GM12873 (cell line): ENCODE measurements around the gene ADGB.

Experiments used
- TF ChIP-seq, protein P1 (sequence below): IDR thresholded peaks from 2 replicates; pipeline ENCODE4 v1.5.1; 2012; ENCODE audit warnings: low read depth, mild to moderate bottlenecking, moderate library complexity, low read length, control low read depth; ENCODE audit not compliant: insufficient read depth; ENCODE audit errors: missing control alignments

Gene ADGB

DNA sequence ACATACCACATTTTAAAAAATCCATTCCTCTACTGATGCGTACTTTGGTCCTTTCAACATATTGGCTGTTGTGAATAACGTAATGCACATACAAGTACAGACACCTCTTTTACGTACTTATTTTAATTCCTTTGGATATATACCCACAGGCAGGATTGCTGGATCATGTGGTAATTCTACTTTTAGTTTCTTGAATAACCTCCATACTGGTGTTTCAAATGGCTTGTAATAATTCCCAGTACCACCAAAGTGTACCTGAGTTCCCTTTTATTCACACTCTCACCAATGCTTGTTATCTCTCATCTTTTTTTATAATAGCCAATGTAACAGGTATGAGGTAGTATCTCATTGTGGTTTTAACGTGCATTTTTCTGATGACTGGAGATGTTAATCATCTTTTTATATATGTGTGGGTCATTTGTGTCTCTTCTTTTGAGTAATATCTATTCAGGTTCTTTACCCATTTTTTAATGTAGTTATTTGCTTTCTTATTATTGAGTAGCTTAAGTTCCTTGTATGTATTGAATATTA, 191.9 kb downstream of the ADGB start:
- TF ChIP-seq, protein P1, sequence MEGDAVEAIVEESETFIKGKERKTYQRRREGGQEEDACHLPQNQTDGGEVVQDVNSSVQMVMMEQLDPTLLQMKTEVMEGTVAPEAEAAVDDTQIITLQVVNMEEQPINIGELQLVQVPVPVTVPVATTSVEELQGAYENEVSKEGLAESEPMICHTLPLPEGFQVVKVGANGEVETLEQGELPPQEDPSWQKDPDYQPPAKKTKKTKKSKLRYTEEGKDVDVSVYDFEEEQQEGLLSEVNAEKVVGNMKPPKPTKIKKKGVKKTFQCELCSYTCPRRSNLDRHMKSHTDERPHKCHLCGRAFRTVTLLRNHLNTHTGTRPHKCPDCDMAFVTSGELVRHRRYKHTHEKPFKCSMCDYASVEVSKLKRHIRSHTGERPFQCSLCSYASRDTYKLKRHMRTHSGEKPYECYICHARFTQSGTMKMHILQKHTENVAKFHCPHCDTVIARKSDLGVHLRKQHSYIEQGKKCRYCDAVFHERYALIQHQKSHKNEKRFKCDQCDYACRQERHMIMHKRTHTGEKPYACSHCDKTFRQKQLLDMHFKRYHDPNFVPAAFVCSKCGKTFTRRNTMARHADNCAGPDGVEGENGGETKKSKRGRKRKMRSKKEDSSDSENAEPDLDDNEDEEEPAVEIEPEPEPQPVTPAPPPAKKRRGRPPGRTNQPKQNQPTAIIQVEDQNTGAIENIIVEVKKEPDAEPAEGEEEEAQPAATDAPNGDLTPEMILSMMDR: no peak

DNA sequence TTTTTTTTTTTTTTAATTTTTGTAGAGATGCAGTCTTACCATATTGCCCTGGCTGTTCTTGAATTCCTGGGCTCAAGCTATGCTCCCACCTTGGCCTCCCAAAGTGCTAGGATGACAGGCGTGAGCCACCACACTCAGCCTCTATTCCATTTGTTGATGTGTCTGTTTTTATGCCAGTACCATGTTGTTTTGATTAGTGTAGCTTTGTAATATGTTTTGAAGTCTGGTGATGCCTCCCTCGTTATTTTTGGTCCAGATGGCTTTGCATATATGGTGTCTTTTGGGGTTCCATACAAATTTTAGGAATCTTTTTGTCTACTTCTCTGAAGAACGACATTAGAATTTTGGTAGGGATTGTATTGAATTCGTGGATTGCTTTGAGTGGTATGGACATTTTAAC, 193.2 kb downstream of the ADGB start:
- TF ChIP-seq, protein P1: no peak

DNA sequence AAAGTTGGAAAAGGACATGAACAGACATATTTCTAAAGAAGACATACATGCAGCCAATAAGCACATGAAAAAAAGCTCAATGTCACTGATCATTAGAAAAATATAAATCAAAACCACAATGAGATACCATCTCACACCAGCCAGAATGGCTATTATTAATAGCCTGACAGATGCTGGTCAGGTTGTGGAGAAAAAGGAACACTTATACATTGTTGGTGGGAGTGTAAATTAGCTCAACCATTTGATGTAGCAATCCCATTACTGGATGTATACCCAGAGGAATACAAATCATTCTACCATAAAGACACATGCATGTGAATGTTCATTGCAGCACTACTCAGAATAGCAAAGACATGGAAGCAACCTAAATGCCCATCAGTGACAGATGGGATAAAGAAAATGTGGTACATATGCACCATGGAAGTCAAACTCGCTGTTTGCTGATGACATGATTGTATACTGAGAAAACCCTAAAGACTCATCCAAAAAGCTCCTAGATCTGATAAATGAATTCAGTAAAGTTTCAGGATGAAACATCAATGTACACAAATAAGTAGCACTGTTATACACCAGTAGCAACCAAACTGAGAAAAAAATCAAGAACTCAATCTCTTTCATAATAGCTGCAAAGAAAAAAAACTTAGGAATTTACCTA, 196.8 kb downstream of the ADGB start:
- TF ChIP-seq, protein P1: no peak

DNA sequence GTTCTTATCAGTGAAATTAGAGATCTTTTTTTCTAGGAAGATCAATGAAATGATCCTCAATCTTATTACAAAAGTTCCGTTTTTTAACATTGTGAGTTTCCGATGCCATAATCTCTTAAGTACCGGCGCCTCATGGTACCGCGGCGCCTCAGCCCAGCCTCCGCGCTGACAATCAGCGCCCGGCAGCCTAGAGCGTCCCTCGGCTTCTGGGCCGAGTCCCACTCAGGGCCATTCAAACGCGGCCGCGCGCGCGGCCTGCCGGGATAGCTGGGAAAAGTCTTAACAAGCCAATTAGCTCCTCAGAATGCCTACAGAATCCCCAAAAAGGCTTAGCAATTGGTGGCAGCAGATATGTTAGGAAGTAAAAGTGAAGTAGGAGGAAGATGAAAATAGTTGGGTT, 204.8 kb downstream of the ADGB start:
- TF ChIP-seq, protein P1: no peak

DNA sequence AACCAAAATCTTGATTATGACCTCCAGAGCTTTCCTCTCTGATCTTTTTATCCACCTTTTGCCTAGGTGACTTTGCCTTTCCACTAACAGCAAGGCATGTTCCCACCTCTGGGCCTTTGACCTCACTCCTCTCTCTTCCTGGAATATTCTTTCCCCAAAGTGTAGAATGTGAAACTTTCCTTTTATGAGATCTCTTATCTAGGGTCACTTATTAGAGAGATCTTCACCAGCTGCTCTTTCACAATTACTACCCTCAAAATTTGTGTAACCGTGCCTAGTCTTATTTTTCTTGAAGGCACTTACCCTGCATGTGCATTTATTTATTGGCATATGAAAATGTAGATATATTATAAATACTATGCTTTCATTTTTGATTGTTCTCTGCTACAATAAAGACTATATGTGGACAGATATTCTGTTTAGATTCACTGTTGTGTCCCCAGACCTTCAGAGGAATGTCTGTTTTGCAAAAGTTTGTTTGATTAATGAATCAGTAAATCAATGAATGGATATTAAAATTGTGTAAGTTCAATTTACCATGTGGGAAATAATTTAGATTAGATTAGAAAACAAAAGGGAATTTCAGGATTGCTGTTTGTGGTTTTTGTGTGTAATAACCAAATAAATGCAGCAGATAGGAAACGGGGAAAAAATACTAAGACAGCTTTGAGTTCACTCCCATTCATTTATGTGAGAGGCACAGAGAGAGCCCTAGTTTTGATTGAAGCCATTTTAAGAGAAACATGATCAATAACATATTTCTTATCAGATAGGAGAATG, 207.0 kb downstream of the ADGB start:
- TF ChIP-seq, protein P1: no peak

DNA sequence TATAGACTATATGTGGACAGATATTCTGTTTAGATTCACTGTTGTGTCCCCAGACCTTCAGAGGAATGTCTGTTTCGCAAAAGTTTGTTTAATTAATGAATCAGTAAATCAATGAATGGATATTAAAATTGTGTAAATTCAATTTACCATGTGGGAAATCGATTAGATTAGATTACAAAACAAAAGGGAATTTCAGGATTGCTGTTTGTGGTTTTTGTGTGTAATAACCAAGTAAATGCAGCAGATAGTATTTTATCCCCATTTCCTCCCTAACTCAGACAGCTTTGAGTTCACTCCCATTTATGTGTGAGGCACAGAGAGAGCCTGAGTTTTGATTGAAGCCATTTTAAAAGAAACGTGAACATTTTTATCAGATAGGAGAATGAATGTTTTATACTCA, 214.8 kb downstream of the ADGB start:
- TF ChIP-seq, protein P1: no peak

DNA sequence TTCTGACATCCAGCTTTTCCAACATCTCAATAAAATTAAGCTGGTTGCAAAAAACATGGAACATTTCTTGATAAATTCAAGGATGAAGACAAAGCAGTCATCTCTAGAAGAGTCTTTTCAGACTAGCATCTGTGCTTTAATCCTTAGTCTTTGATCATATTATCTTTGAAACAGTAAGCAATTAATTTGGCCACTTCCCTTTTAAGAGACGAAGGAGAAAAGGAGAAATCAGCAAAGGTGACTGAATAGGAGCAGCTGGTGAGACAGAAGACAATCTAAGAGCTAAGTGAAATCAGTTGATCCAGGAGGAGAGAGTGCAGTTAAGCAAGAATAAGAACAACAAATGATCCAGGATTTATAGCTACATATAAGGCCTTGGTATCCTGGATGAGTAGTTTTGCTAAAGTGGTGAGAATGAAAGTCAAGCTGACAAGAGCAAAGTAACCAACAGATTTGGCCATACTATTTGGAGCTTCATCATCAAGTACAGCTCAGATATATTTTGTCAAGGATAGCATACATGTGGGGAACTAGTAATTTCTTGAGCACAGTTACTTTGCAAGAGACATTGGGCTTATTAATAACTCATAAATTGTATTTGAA, 215.5 kb downstream of the ADGB start:
- TF ChIP-seq, protein P1: no peak
